Astrocyte of the hippocampus (primary cell): ENCODE results near the gene KPNB1.
"Not testable (repeated sequence)": the region's sequence is repeated elsewhere in the genome, so short reads cannot be mapped to it uniquely, and the experiment has no call there.

Experiments
- DNase-seq: peaks from one replicate; pipeline ENCODE4 v3.0.0; 2011; ENCODE audit warnings: low read depth, low spot score

KPNB1 gene

GRCh38 chr17:47676510-47677165 lies 26.9 kb downstream of the KPNB1 start:
- DNase-seq = no peak

- no peak for DNase-seq
These were observed 28.5 kb downstream of the KPNB1 start for GRCh38 chr17:47678196-47678595.

GRCh38 chr17:47682138-47682537 lies 32.4 kb downstream of the KPNB1 start:
- DNase-seq = no peak

GRCh38 chr17:47682727-47683126 lies 33.0 kb downstream of the KPNB1 start:
- DNase-seq = not testable (repeated sequence)

GRCh38 chr17:47684025-47684424 lies 34.3 kb downstream of the KPNB1 start:
- no peak for DNase-seq

- no peak for DNase-seq
These were observed 34.9 kb downstream of the KPNB1 start for GRCh38 chr17:47684535-47685193.

- DNase-seq = no peak
These were observed 36.0 kb downstream of the KPNB1 start for GRCh38 chr17:47685556-47686275.

GRCh38 chr17:47686276-47686635 lies 36.5 kb downstream of the KPNB1 start:
- DNase-seq = peak; percentile 29

GRCh38 chr17:47686664-47687327 lies 37.1 kb downstream of the KPNB1 start:
- DNase-seq = no peak

- no peak for DNase-seq
These were observed 37.6 kb downstream of the KPNB1 start for GRCh38 chr17:47687328-47687690.

- DNase-seq = peak; percentile 36
These were observed 38.0 kb downstream of the KPNB1 start for GRCh38 chr17:47687748-47688147.

- DNase-seq = no peak
These were observed 40.4 kb downstream of the KPNB1 start for GRCh38 chr17:47690121-47690520.

- no peak for DNase-seq
These were observed 42.6 kb downstream of the KPNB1 start for GRCh38 chr17:47692137-47692894.

GRCh38 chr17:47692895-47693730 lies 43.4 kb downstream of the KPNB1 start:
- DNase-seq = no peak

GRCh38 chr17:47693731-47694580 lies 44.2 kb downstream of the KPNB1 start, which contains the start of gene TBKBP1:
TBKBP1 (plus strand) TSS chr17:47694161; CDS start chr17:47696113, 1,952 bp downstream.
- DNase-seq = peak; percentile 81

GRCh38 chr17:47694581-47695428 lies 45.1 kb downstream of the KPNB1 start:
- DNase-seq = peak; percentile 49

- DNase-seq = peak; percentile 29
These were observed 46.0 kb downstream of the KPNB1 start for GRCh38 chr17:47695429-47696376.
